GM12878 (cell line): Measurements from ENCODE around the gene EPN1. TPM values are rescaled to one million over a fixed set of nuclear protein-coding genes. Genes with fewer than 3 reads are reported as not detected.

ENCODE experiments used
- ATAC-seq: fragments of 200-7000 bp; cut with Tn5 transposase; 3 replicates; pipeline ENCODE4 v1.9.1; 2020; ENCODE audit warnings: mild to moderate bottlenecking, moderate library complexity
- BruUV-seq: library from RNA; stranded (reverse); fragments of 400-500 nt; replicated peaks from 2 replicates; lab custom pipeline; 2021; lab: Mats Ljungman, UMichigan
- CTCF ChIA-PET: fragments of 300-600 bp; sonication (Branson Sonifier 250); formaldehyde crosslinking; extraction: SDS; loops from one replicate; lab custom pipeline; 2021; ENCODE audit warnings: inconsistent platforms; lab: Yijun Ruan, JAX
- POLR2A ChIA-PET: fragments of 350-600 bp; formaldehyde crosslinking; extraction: SDS; loops from one replicate; lab custom pipeline; 2021; ENCODE audit warnings: inconsistent platforms; lab: Charles Lee
- RAD21 ChIA-PET: fragments of 300-600 bp; sonication (Branson Sonifier 250); formaldehyde crosslinking; loops from one replicate; lab custom pipeline; 2023; ENCODE audit warnings: antibody characterized with exemption; ENCODE audit not compliant: unreplicated experiment; lab: Charles Lee
- SMC1A ChIA-PET: fragments of 300-600 bp; sonication (Branson Sonifier 250); formaldehyde crosslinking; loops from one replicate; lab custom pipeline; 2023; ENCODE audit not compliant: unreplicated experiment, uncharacterized antibody; lab: Charles Lee
- DNase-seq: peaks from one replicate; pipeline ENCODE4 v3.0.0-alpha.2; 2011; ENCODE audit warnings: low read depth, low spot score
- FAIRE-seq: peaks from 3 replicates; lab custom pipeline; 2011; peaks lifted over from hg19 to GRCh38; lab: Jason Lieb, UNC
- H2AFZ ChIP-seq: 2 replicates; pipeline ENCODE4 v1.6.0; 2011; ENCODE audit warnings: low read depth, low read length, control low read depth; ENCODE audit not compliant: control insufficient read depth
- H3K27ac ChIP-seq: 2 replicates; pipeline ENCODE4 v1.5.1; 2011; ENCODE audit warnings: control low read depth; ENCODE audit not compliant: control insufficient read depth, insufficient read depth
- H3K27me3 ChIP-seq, 2 experiments: replicated peaks in 1 of 2; 2 replicates each; pipeline versions ENCODE4 v1.6.0 to v1.6.1; 2011; ENCODE audit warnings: low read length in 1 of 2; ENCODE audit not compliant: control insufficient read depth in 2 of 2, insufficient read depth in 2 of 2
- H3K36me3 ChIP-seq, 2 experiments: 2 replicates each; pipeline ENCODE4 v1.5.1; 2011; ENCODE audit warnings: low read length in 1 of 2; ENCODE audit not compliant: control insufficient read depth in 2 of 2, insufficient read depth in 2 of 2
- H3K4me1 ChIP-seq: 2 replicates; pipeline ENCODE4 v1.6.1; 2011; ENCODE audit warnings: mild to moderate bottlenecking, low read length, moderate library complexity, mixed read lengths; ENCODE audit not compliant: control insufficient read depth, insufficient read depth
- H3K4me2 ChIP-seq: 2 replicates; pipeline ENCODE4 v1.6.0; 2011; ENCODE audit warnings: control low read depth; ENCODE audit not compliant: control insufficient read depth, insufficient read depth
- H3K4me3 ChIP-seq: fragments of 200-600 bp; sonication (generic); 2 replicates; pipeline ENCODE4 v1.5.1; 2016
- H3K79me2 ChIP-seq: 2 replicates; pipeline ENCODE4 v1.6.0; 2011; ENCODE audit warnings: low read length; ENCODE audit not compliant: control insufficient read depth, insufficient read depth
- H3K9ac ChIP-seq: 2 replicates; pipeline ENCODE4 v1.8.0; 2011; ENCODE audit warnings: low read length, control low read depth, mixed read lengths; ENCODE audit not compliant: control insufficient read depth, insufficient read depth
- H3K9me3 ChIP-seq: replicated peaks from 3 replicates; pipeline ENCODE4 v1.5.1; 2011; ENCODE audit warnings: mild to moderate bottlenecking, low read length; ENCODE audit not compliant: control insufficient read depth, insufficient read depth
- H4K20me1 ChIP-seq: 2 replicates; pipeline ENCODE4 v1.6.0; 2011; ENCODE audit not compliant: control insufficient read depth, insufficient read depth
- CHD2 ChIP-seq: IDR thresholded peaks from 2 replicates; pipeline ENCODE4 v1.6.1; 2011; ENCODE audit warnings: low read depth, low read length, improper control_type of control experiment, borderline replicate concordance
- FOS ChIP-seq: IDR thresholded peaks from 3 replicates; pipeline ENCODE4 v1.6.1; 2011; ENCODE audit warnings: borderline replicate concordance; ENCODE audit not compliant: insufficient read length; ENCODE audit errors: extremely low read depth
- GABPA ChIP-seq: IDR thresholded peaks from 2 replicates; pipeline ENCODE4 v1.6.1; 2014; ENCODE audit warnings: antibody characterized with exemption, low read depth, mild to moderate bottlenecking, inconsistent platforms
- IKZF2 ChIP-seq, 2 experiments: fragments of 450-650 bp; IDR thresholded peaks; 2 replicates each; pipeline ENCODE4 v1.6.1; 2017; ENCODE audit warnings: mild to moderate bottlenecking in 2 of 2, moderate library complexity in 2 of 2
- LARP7 ChIP-seq: fragments of 450-650 bp; IDR thresholded peaks from 2 replicates; pipeline ENCODE4 v1.6.1; 2017; ENCODE audit warnings: mild to moderate bottlenecking
- NFIC ChIP-seq: IDR thresholded peaks from 2 replicates; pipeline ENCODE4 v1.6.1; 2012; ENCODE audit warnings: low read depth, mild to moderate bottlenecking, inconsistent platforms, low read length, moderate library complexity
- PAX8 ChIP-seq: fragments of 450-650 bp; IDR thresholded peaks from 2 replicates; pipeline ENCODE4 v1.6.1; 2017; ENCODE audit warnings: mild to moderate bottlenecking, moderate library complexity
- POLR2AphosphoS2 ChIP-seq: IDR thresholded peaks from 2 replicates; pipeline ENCODE4 v1.6.1; 2011; ENCODE audit warnings: low read depth, mild to moderate bottlenecking, low read length, improper control_type of control experiment, moderate library complexity
- SIN3A ChIP-seq: IDR thresholded peaks from 2 replicates; pipeline ENCODE4 v1.6.1; 2012; ENCODE audit warnings: low read depth, low read length, improper control_type of control experiment
- SMAD5 ChIP-seq: IDR thresholded peaks from 2 replicates; pipeline ENCODE4 v1.6.1; 2016; ENCODE audit warnings: antibody characterized with exemption, low read depth
- ZNF217 ChIP-seq: fragments of 450-650 bp; IDR thresholded peaks from 2 replicates; pipeline ENCODE4 v1.6.1; 2017; ENCODE audit warnings: antibody characterized with exemption, mild to moderate bottlenecking
- ZNF622 ChIP-seq: fragments of 450-650 bp; IDR thresholded peaks from 2 replicates; pipeline ENCODE4 v1.6.1; 2017; ENCODE audit warnings: mild to moderate bottlenecking, inconsistent platforms
- WGBS: methylation state at CpG from one replicate; pipeline ENCODE4 v1.1.6; 2016; ENCODE audit warnings: low lambda C conversion rate; ENCODE audit not compliant: insufficient replicate concordance, insufficient coverage; ENCODE audit errors: missing lambda C conversion rate; 5-methylcytosine and 5-hydroxymethylcytosine counted together
- in situ Hi-C: fragments of 300-500 bp; cut with MboI; formaldehyde crosslinking; loops from 9 replicates; pipeline ENCODE4 v1.14.3; 2018; ENCODE audit warnings: mixed read lengths
- intact Hi-C: fragments of 100-400 bp; cut with micrococcal nuclease; formaldehyde crosslinking; loops from one replicate; pipeline ENCODE4 v1.14.2; 2022; ENCODE audit not compliant: unreplicated experiment
- polyA plus RNA-seq, 11 experiments: library from polyadenylated mRNA; depleted of rRNA in 4 of 11; unstranded in 6 of 11; stranded (reverse) in 5 of 11; fragments of >200 nt; fragmentation: Nextera tagmentation in 4 of 11; fragmentation: Illumina TruSeq in 1 of 11; extraction: Ambion mirVana in 4 of 11; extraction: Trizol in 1 of 11; gene quantifications; 1 replicate in 1 of 11; 2 replicates in 10 of 11; pipeline versions ENCODE4 v1.2.1 to v1.2.3, GENCODE V29; 2011 to 2016; ENCODE audit warnings: inconsistent platforms in 2 of 11, missing spikeins in 2 of 11, low read depth in 1 of 11
- total RNA-seq, 4 experiments: library from RNA; depleted of rRNA in 3 of 4; stranded (reverse); fragments of >200 nt in 3 of 4; fragmentation: Illumina TruSeq in 1 of 4; extraction: Trizol in 1 of 4; gene quantifications; 2 replicates each; pipeline versions ENCODE4 v1.2.1 to v1.2.3, GENCODE V29; 2013 to 2021
- TF ChIP-seq, protein P1 (sequence below): IDR thresholded peaks from 2 replicates; pipeline ENCODE4 v1.6.1; 2012; ENCODE audit warnings: mild to moderate bottlenecking, low read depth, low read length
- TF ChIP-seq, protein P2 (sequence below): fragments of 450-650 bp; IDR thresholded peaks from 2 replicates; pipeline ENCODE4 v1.6.1; 2016; ENCODE audit warnings: mild to moderate bottlenecking
- TF ChIP-seq, protein P3 (sequence below): IDR thresholded peaks from 2 replicates; pipeline ENCODE4 v1.6.1; 2012; ENCODE audit warnings: low read depth, low read length, improper control_type of control experiment
- TF ChIP-seq, protein P4 (sequence below): fragments of 450-650 bp; formaldehyde crosslinking; IDR thresholded peaks from 2 replicates; pipeline ENCODE4 v1.4.0; 2022; ENCODE audit warnings: mild to moderate bottlenecking, moderate library complexity

The EPN1 gene
- total and polyA plus RNA-seq, 10 of the 15 experiments (the other 5 are each of a cell fraction or from before 2014, with no cell fraction given): 0.11 to 88.5 (median 10.6) TPM

DNA sequence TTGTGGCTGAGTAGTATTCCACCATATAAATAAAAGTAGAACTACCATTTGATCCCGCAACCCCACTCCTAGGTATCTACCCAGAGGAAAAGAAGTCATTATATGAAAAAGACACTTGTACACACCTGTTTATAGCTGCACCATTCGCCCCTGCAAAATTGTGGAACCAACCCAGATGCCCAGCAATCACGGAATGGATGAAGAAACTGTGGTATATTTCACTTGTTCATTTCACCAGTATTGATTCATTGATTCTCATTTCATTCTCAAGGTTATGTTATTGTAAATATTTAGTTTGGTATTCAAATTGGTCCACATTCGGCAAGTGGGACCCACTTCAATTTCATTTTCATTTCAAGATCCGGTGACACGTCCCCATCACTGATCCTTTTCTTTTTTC, 75.7 kb downstream of the EPN1 start:
- ChIA-PET CTCF (no interaction called here), POLR2A (no interaction called here), RAD21 (no interaction called here), SMC1A (no interaction called here)
- in situ Hi-C loops: no loop called here
- Histone ChIP-seq H3K79me2 (no peaks in the 10 kb centered on the region), H3K4me2 (no peak overlapping the region), H3K36me3 (no peaks in the 10 kb centered on the region), H3K9me3 (no peaks in the 10 kb centered on the region; the same call in 2 of the 3 replicates), H3K9ac (no peak overlapping the region), H3K27me3 (no peaks in the 10 kb centered on the region), H4K20me1 (no peaks in the 10 kb centered on the region), H3K4me1 (no peaks in the 10 kb centered on the region), H2AFZ (no peak overlapping the region), H3K4me3 (no peak overlapping the region), H3K27ac (no peak overlapping the region)
- WGBS: 65% methylated on average over 6 of the region's 6 CpGs
- intact Hi-C loops: no loop called here
- no TSS peak for BruUV-seq
- FAIRE-seq (no peak), ATAC-seq (no peak), DNase-seq (no peak)
- TF ChIP-seq SIN3A (no peak), PAX8 (no peak), FOS (no peak), GABPA (no peak), IKZF2 (IDR thresholded peaks at IDR 0.05) (no peak), SMAD5 (no peak), ZNF622 (no peak), LARP7 (no peak), CHD2 (no peak), NFIC (no peak), POLR2AphosphoS2 (no peak), ZNF217 (no peak)
- TF ChIP-seq, protein P1, sequence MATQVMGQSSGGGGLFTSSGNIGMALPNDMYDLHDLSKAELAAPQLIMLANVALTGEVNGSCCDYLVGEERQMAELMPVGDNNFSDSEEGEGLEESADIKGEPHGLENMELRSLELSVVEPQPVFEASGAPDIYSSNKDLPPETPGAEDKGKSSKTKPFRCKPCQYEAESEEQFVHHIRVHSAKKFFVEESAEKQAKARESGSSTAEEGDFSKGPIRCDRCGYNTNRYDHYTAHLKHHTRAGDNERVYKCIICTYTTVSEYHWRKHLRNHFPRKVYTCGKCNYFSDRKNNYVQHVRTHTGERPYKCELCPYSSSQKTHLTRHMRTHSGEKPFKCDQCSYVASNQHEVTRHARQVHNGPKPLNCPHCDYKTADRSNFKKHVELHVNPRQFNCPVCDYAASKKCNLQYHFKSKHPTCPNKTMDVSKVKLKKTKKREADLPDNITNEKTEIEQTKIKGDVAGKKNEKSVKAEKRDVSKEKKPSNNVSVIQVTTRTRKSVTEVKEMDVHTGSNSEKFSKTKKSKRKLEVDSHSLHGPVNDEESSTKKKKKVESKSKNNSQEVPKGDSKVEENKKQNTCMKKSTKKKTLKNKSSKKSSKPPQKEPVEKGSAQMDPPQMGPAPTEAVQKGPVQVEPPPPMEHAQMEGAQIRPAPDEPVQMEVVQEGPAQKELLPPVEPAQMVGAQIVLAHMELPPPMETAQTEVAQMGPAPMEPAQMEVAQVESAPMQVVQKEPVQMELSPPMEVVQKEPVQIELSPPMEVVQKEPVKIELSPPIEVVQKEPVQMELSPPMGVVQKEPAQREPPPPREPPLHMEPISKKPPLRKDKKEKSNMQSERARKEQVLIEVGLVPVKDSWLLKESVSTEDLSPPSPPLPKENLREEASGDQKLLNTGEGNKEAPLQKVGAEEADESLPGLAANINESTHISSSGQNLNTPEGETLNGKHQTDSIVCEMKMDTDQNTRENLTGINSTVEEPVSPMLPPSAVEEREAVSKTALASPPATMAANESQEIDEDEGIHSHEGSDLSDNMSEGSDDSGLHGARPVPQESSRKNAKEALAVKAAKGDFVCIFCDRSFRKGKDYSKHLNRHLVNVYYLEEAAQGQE: no peak
- TF ChIP-seq, protein P2, sequence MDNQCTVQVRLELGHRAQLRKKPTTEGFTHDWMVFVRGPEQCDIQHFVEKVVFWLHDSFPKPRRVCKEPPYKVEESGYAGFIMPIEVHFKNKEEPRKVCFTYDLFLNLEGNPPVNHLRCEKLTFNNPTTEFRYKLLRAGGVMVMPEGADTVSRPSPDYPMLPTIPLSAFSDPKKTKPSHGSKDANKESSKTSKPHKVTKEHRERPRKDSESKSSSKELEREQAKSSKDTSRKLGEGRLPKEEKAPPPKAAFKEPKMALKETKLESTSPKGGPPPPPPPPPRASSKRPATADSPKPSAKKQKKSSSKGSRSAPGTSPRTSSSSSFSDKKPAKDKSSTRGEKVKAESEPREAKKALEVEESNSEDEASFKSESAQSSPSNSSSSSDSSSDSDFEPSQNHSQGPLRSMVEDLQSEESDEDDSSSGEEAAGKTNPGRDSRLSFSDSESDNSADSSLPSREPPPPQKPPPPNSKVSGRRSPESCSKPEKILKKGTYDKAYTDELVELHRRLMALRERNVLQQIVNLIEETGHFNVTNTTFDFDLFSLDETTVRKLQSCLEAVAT: no peak
- TF ChIP-seq, protein P3, sequence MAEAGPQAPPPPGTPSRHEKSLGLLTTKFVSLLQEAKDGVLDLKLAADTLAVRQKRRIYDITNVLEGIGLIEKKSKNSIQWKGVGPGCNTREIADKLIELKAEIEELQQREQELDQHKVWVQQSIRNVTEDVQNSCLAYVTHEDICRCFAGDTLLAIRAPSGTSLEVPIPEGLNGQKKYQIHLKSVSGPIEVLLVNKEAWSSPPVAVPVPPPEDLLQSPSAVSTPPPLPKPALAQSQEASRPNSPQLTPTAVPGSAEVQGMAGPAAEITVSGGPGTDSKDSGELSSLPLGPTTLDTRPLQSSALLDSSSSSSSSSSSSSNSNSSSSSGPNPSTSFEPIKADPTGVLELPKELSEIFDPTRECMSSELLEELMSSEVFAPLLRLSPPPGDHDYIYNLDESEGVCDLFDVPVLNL: no peak
- TF ChIP-seq, protein P4, sequence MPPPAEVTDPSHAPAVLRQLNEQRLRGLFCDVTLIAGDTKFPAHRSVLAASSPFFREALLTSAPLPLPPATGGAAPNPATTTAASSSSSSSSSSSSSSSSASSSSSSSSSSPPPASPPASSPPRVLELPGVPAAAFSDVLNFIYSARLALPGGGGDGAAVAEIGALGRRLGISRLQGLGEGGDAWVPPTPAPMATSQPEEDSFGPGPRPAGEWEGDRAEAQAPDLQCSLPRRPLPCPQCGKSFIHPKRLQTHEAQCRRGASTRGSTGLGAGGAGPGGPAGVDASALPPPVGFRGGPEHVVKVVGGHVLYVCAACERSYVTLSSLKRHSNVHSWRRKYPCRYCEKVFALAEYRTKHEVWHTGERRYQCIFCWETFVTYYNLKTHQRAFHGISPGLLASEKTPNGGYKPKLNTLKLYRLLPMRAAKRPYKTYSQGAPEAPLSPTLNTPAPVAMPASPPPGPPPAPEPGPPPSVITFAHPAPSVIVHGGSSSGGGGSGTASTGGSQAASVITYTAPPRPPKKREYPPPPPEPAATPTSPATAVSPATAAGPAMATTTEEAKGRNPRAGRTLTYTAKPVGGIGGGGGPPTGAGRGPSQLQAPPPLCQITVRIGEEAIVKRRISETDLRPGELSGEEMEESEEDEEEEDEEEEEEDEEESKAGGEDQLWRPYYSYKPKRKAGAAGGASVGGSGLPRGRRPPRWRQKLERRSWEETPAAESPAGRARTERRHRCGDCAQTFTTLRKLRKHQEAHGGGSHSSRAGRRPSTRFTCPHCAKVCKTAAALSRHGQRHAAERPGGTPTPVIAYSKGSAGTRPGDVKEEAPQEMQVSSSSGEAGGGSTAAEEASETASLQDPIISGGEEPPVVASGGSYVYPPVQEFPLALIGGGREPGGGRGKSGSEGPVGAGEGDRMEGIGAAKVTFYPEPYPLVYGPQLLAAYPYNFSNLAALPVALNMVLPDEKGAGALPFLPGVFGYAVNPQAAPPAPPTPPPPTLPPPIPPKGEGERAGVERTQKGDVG: no peak
